ENCODE measurements around the gene DPM2.
A peak's percentile ranks its signal among the peaks of the same experiment; 100 is the strongest.

Gene DPM2

GRCh38 chr9:127974001-127974768, 36.5 kb upstream of the DPM2 start:
- TF ChIP-seq CTCF (IDR thresholded peaks at IDR 0.05; ENCODE audit: insufficient read depth, low read length, poor library complexity, severe bottlenecking) = no peak
- no peak for TF ChIP-seq EZH2phosphoT487 (conservative IDR thresholded peaks at IDR 0.05; ENCODE audit: low read length)
- Histone ChIP-seq H3K4me2 (ENCODE audit: low read depth, low read length, poor library complexity, severe bottlenecking) (peak overlapping the region; percentile 92), H3K9me3 (ENCODE audit: insufficient read depth, low read length) (no peaks in the 10 kb centered on the region), H3K9me2 (replicated peaks; ENCODE audit: insufficient read depth, low read length) (no peaks in the 10 kb centered on the region), H3K9ac (ENCODE audit: low read length) (peak overlapping the region; percentile 93), H2AFZ (ENCODE audit: low read depth, low read length, severe bottlenecking) (no peak overlapping the region), H3K79me2 (ENCODE audit: insufficient read depth, low read length) (peaks cover 98% of the 10 kb centered on the region), H3K27me3 (ENCODE audit: low read length) (no peaks in the 10 kb centered on the region), H3K27ac (ENCODE audit: low read depth, low read length) (peak overlapping the region; percentile 97), H4K20me1 (ENCODE audit: low read depth, low read length) (no peaks in the 10 kb centered on the region; the same call in 1 of the 2 replicates), H3K36me3 (ENCODE audit: low read length) (peaks cover 10% of the 10 kb centered on the region; the same call in 1 of the 2 replicates), H3F3A (ENCODE audit: insufficient read depth) (peaks cover 72% of the 10 kb centered on the region), H3K4me3 (ENCODE audit: insufficient read depth, low read length, poor library complexity, severe bottlenecking) (peak overlapping the region; percentile 95)

DNA sequence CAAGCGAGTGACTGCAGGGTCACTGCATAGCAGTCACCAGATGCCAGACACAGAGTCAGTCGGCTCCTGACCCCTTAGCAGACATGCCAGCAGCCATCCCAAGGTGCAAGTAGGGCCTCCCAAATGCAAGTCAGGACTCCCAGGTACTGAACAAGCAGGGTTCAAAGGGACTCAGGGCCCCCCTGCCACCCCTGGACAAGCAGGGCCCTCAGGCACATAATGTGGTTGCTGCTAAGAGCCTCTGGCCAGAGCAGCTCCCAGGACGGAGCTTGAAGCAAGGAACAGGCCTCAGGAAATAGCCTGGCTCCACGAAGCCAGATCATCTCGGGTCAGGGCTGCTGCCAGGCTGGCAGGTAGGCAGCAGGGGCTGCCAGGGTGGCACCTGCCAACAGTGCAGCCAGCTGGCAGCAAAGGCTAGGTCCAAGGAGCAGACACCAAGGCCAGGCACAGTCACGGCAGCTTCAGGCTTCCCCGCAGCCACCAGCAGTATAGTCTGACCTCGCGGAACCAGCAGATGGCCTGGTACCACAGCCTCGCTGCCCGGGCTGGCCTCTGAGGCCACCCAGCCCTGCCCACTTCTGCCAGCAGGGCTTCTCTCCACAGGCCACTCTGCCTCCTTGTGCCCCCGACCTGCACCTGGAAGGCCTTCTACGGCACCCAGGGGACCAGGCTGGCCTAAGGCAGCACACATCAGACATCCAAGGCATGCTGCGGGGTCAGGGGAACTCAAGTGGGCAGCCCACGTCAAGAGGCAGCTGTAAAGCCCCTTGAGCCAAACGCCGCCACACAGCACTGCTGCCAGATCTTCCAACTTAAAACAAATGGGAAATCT, 35.7 kb upstream of the DPM2 start:
- no peaks in the 10 kb centered on the region for H3K9me2 ChIP-seq (replicated peaks; ENCODE audit: insufficient read depth, low read length)
- H3K27me3 ChIP-seq (ENCODE audit: low read length) = no peaks in the 10 kb centered on the region
- peak overlapping the region; percentile 97 for H3K27ac ChIP-seq (ENCODE audit: low read depth, low read length)
- H3K9me3 ChIP-seq (ENCODE audit: insufficient read depth, low read length) = no peaks in the 10 kb centered on the region
- H3K9ac ChIP-seq (ENCODE audit: low read length) = peak overlapping the region; percentile 93
- 0 out of 2 replicates have a peak, but pooled peaks cover 4% of the 10 kb centered on the region for H3K36me3 ChIP-seq (ENCODE audit: low read length)
- H2AFZ ChIP-seq (ENCODE audit: low read depth, low read length, severe bottlenecking) = no peak overlapping the region
- H3K4me3 ChIP-seq (ENCODE audit: insufficient read depth, low read length, poor library complexity, severe bottlenecking) = peak overlapping the region; percentile 95
- peak overlapping the region; percentile 92 for H3K4me2 ChIP-seq (ENCODE audit: low read depth, low read length, poor library complexity, severe bottlenecking)
- peaks cover 98% of the 10 kb centered on the region for H3K79me2 ChIP-seq (ENCODE audit: insufficient read depth, low read length)
- TF ChIP-seq CTCF (IDR thresholded peaks at IDR 0.05; ENCODE audit: insufficient read depth, low read length, poor library complexity, severe bottlenecking) = no peak
- TF ChIP-seq EZH2phosphoT487 (conservative IDR thresholded peaks at IDR 0.05; ENCODE audit: low read length) = no peak
- no peaks in the 10 kb centered on the region; the same call in 1 of the 2 replicates for H4K20me1 ChIP-seq (ENCODE audit: low read depth, low read length)
- H3F3A ChIP-seq (ENCODE audit: insufficient read depth) = peaks cover 70% of the 10 kb centered on the region

DNA sequence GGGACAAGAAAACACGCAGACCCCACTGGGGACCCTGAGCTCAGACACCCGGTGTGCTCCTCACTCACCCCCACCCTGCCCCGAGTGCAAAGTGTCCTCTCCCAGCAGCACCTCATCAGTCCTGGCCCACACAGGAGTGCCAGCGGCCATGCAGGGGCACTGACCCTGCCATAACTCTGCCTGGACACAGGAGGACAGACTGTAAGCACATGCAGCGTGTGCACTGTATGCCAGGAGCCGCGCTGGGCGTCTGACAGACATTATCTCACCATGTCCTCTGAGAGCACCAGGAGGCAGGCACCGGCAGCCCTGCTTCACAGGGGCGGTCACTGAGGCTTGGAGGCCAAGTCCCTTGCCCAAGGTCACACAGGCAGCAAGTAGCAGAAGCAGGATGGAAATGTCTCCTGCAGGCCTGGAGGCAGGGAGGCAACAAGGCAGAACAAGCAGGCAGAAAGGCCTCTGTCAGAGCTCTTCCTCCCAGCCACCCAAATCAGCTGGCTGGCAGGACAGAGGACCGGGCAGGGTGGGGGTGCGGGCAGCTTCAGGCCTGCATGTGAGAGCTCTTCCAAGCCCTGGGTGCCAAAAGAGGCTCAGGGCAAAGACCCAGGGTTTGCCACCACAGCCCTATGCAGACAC, 34.7 kb upstream of the DPM2 start:
- Histone ChIP-seq H3K4me2 (ENCODE audit: low read depth, low read length, poor library complexity, severe bottlenecking) (peak overlapping the region; percentile 92), H3K79me2 (ENCODE audit: insufficient read depth, low read length) (peaks cover 98% of the 10 kb centered on the region), H3K9ac (ENCODE audit: low read length) (peak overlapping the region; percentile 93), H3K27me3 (ENCODE audit: low read length) (no peaks in the 10 kb centered on the region), H4K20me1 (ENCODE audit: low read depth, low read length) (no peaks in the 10 kb centered on the region; the same call in 1 of the 2 replicates), H3F3A (ENCODE audit: insufficient read depth) (peaks cover 60% of the 10 kb centered on the region), H3K36me3 (ENCODE audit: low read length) (no peaks in the 10 kb centered on the region), H3K9me3 (ENCODE audit: insufficient read depth, low read length) (no peaks in the 10 kb centered on the region), H3K27ac (ENCODE audit: low read depth, low read length) (peak overlapping the region; percentile 97), H3K9me2 (replicated peaks; ENCODE audit: insufficient read depth, low read length) (no peaks in the 10 kb centered on the region), H2AFZ (ENCODE audit: low read depth, low read length, severe bottlenecking) (no peak overlapping the region), H3K4me3 (ENCODE audit: insufficient read depth, low read length, poor library complexity, severe bottlenecking) (peak overlapping the region; percentile 95)
- TF ChIP-seq EZH2phosphoT487 (conservative IDR thresholded peaks at IDR 0.05; ENCODE audit: low read length) = no peak
- no peak for TF ChIP-seq CTCF (IDR thresholded peaks at IDR 0.05; ENCODE audit: insufficient read depth, low read length, poor library complexity, severe bottlenecking)
